H1 (cell line): ENCODE measurements around the gene CHMP4A. TPM values are rescaled to one million over a fixed set of nuclear protein-coding genes. Genes with fewer than 3 reads are reported as not detected.

Source experiments
- CTCF ChIA-PET: fragments of 300-600 bp; sonication (Branson Sonifier 250); formaldehyde crosslinking; loops from one replicate; lab custom pipeline; 2021; ENCODE audit not compliant: partially characterized antibody; lab: Charles Lee
- POLR2A ChIA-PET: fragments of 300-600 bp; sonication (Branson Sonifier 250); formaldehyde crosslinking; loops from one replicate; lab custom pipeline; 2021; ENCODE audit warnings: inconsistent platforms; ENCODE audit not compliant: partially characterized antibody; lab: Charles Lee
- DNase-seq, 2 experiments: peaks; one replicate each; pipeline versions ENCODE4 v3.0.0 to v3.0.0-alpha.2; 2010 to 2022; ENCODE audit warnings: low spot score in 2 of 2, low read depth in 1 of 2, mixed read lengths in 1 of 2
- FAIRE-seq: peaks from 2 replicates; lab custom pipeline; 2011; peaks lifted over from hg19 to GRCh38; lab: Jason Lieb, UNC
- H2AFZ ChIP-seq: 2 replicates; pipeline ENCODE4 v1.8.1; 2012; ENCODE audit warnings: low read length, inconsistent platforms
- H2AK5ac ChIP-seq: 2 replicates; pipeline ENCODE4 v1.6.1; 2013; ENCODE audit warnings: low read depth, low read length
- H2BK120ac ChIP-seq: replicated peaks from 2 replicates; pipeline ENCODE3; 2013; ENCODE audit warnings: low read depth, low read length, inconsistent platforms
- H2BK12ac ChIP-seq: 2 replicates; pipeline ENCODE4 v1.6.1; 2013; ENCODE audit warnings: low read depth, low read length
- H2BK15ac ChIP-seq: 2 replicates; pipeline ENCODE4 v1.6.1; 2013; ENCODE audit warnings: low read length
- H2BK20ac ChIP-seq: 2 replicates; pipeline ENCODE4 v1.6.1; 2013; ENCODE audit warnings: low read length
- H2BK5ac ChIP-seq: 2 replicates; pipeline ENCODE4 v1.6.1; 2013; ENCODE audit warnings: low read depth, low read length
- H3K14ac ChIP-seq: 2 replicates; pipeline ENCODE4 v1.6.1; 2013; ENCODE audit warnings: inconsistent platforms; ENCODE audit not compliant: insufficient read length
- H3K18ac ChIP-seq: 2 replicates; pipeline ENCODE4 v1.6.1; 2013; ENCODE audit warnings: low read length; ENCODE audit errors: extremely low read depth
- H3K23ac ChIP-seq: 2 replicates; pipeline ENCODE4 v1.6.1; 2013; ENCODE audit warnings: inconsistent platforms; ENCODE audit not compliant: insufficient read length
- H3K23me2 ChIP-seq: 2 replicates; pipeline ENCODE4 v1.6.1; 2013; ENCODE audit warnings: low read depth, low read length
- H3K27ac ChIP-seq: 2 replicates; pipeline ENCODE4 v1.6.1; 2011; ENCODE audit warnings: low read depth, low read length, inconsistent platforms
- H3K27me3 ChIP-seq, 4 experiments: replicated peaks in 1 of 4; 1 replicate in 1 of 4; 2 replicates in 3 of 4; pipeline versions ENCODE4 v1.6.1 to v1.8.1; 2011 to 2013; ENCODE audit warnings: low read length in 3 of 4, mild to moderate bottlenecking in 3 of 4, inconsistent platforms in 2 of 4, mixed read lengths in 2 of 4, moderate library complexity in 1 of 4; ENCODE audit not compliant: control insufficient read depth in 3 of 4, insufficient read depth in 3 of 4; ENCODE audit errors: extremely low read depth in 1 of 4
- H3K36me3 ChIP-seq, 4 experiments: 2 replicates each; pipeline versions ENCODE4 v1.6.1 to v1.8.1; 2011 to 2013; ENCODE audit warnings: mild to moderate bottlenecking in 4 of 4, low read length in 3 of 4, moderate library complexity in 2 of 4, control low read depth in 1 of 4, inconsistent platforms in 1 of 4; ENCODE audit not compliant: insufficient read depth in 4 of 4, control insufficient read depth in 2 of 4
- H3K4ac ChIP-seq: replicated peaks from 2 replicates; pipeline ENCODE3; 2013; ENCODE audit warnings: low read length, low read depth, mixed read lengths, inconsistent platforms; ENCODE audit not compliant: insufficient read length
- H3K4me1 ChIP-seq, 4 experiments: replicated peaks in 1 of 4; 1 replicate in 1 of 4; 2 replicates in 3 of 4; pipeline versions ENCODE4 v1.6.1 to v1.8.1; 2011 to 2013; ENCODE audit warnings: low read length in 3 of 4, inconsistent platforms in 2 of 4, mixed read lengths in 1 of 4; ENCODE audit not compliant: insufficient read depth in 4 of 4, control insufficient read depth in 3 of 4
- H3K4me2 ChIP-seq, 2 experiments: 2 replicates each; pipeline versions ENCODE4 v1.6.1 to v1.8.1; 2011 to 2013; ENCODE audit warnings: low read depth in 2 of 2, low read length in 2 of 2, control low read depth in 1 of 2, inconsistent platforms in 1 of 2, mild to moderate bottlenecking in 1 of 2; ENCODE audit not compliant: insufficient read depth in 1 of 2
- H3K4me3 ChIP-seq, 4 experiments: fragments of 200-600, 300-600 bp in 1 of 4; sonication (generic), shearing (Covaris generic), sonication (Bioruptor Twin) in 1 of 4; 2 replicates each; pipeline versions ENCODE4 v1.5.1 to v1.8.1; 2011 to 2016; ENCODE audit warnings: low read length in 4 of 4, low read depth in 3 of 4, control low read depth in 2 of 4, inconsistent platforms in 2 of 4, mild to moderate bottlenecking in 2 of 4, mixed read lengths in 1 of 4, moderate library complexity in 1 of 4; ENCODE audit not compliant: insufficient read depth in 2 of 4; ENCODE audit errors: extremely low read depth in 1 of 4
- H3K56ac ChIP-seq: replicated peaks from 2 replicates; pipeline ENCODE3; 2013; ENCODE audit warnings: low read depth, mild to moderate bottlenecking, mixed read lengths, low read length, inconsistent platforms; ENCODE audit not compliant: insufficient read length
- H3K79me1 ChIP-seq: 2 replicates; pipeline ENCODE4 v1.6.1; 2013; ENCODE audit warnings: low read depth, low read length, control low read depth
- H3K79me2 ChIP-seq, 2 experiments: 2 replicates each; pipeline versions ENCODE4 v1.6.1 to v1.8.1; 2012 to 2013; ENCODE audit warnings: low read length in 2 of 2, mild to moderate bottlenecking in 2 of 2, inconsistent platforms in 1 of 2; ENCODE audit not compliant: insufficient read depth in 2 of 2, control insufficient read depth in 1 of 2
- H3K9ac ChIP-seq, 4 experiments: replicated peaks in 1 of 4; 1 replicate in 1 of 4; 2 replicates in 3 of 4; pipeline versions ENCODE4 v1.6.1 to v1.8.1; 2011 to 2013; ENCODE audit warnings: low read depth in 3 of 4, low read length in 3 of 4, control low read depth in 2 of 4, mild to moderate bottlenecking in 2 of 4, moderate library complexity in 2 of 4, inconsistent platforms in 1 of 4; ENCODE audit errors: extremely low read depth in 1 of 4
- H3K9me3 ChIP-seq, 2 experiments: 2 replicates each; pipeline versions ENCODE4 v1.6.1 to v1.8.1; 2012 to 2013; ENCODE audit warnings: mild to moderate bottlenecking in 2 of 2, moderate library complexity in 2 of 2, control low read depth in 1 of 2, inconsistent platforms in 1 of 2, low read depth in 1 of 2, low read length in 1 of 2, mixed read lengths in 1 of 2; ENCODE audit not compliant: insufficient read depth in 2 of 2
- H4K20me1 ChIP-seq, 2 experiments: replicated peaks in 1 of 2; 2 replicates each; pipeline versions ENCODE3 to v1.8.1; 2011 to 2013; ENCODE audit warnings: inconsistent platforms in 2 of 2, low read length in 2 of 2, mild to moderate bottlenecking in 1 of 2; ENCODE audit not compliant: insufficient read depth in 2 of 2, control insufficient read depth in 1 of 2
- H4K5ac ChIP-seq: 2 replicates; pipeline ENCODE4 v1.6.1; 2013; ENCODE audit warnings: low read length, low read depth, mixed read lengths, inconsistent platforms; ENCODE audit not compliant: insufficient read length
- H4K8ac ChIP-seq: 2 replicates; pipeline ENCODE4 v1.8.0; 2013; ENCODE audit warnings: mild to moderate bottlenecking, moderate library complexity, low read length, inconsistent platforms; ENCODE audit not compliant: insufficient read depth; ENCODE audit errors: extremely low read depth
- H4K91ac ChIP-seq: replicated peaks from 2 replicates; pipeline ENCODE3; 2013; ENCODE audit warnings: low read length, mixed read lengths, inconsistent platforms; ENCODE audit not compliant: insufficient read length
- CBX8 ChIP-seq: fragments of 300-800, 300-1000 bp; sonication (generic); IDR thresholded peaks from 2 replicates; pipeline ENCODE4 v1.7.1; 2016; ENCODE audit warnings: low read depth, low read length, borderline replicate concordance
- EP300 ChIP-seq, 2 experiments: IDR thresholded peaks; 1 replicate in 1 of 2; 2 replicates in 1 of 2; pipeline ENCODE4 v1.6.1; 2011 to 2012; ENCODE audit warnings: low read depth in 2 of 2, low read length in 2 of 2, mild to moderate bottlenecking in 2 of 2, borderline replicate concordance in 1 of 2, inconsistent platforms in 1 of 2, moderate library complexity in 1 of 2
- KDM5A ChIP-seq: fragments of 200-600 bp; IDR thresholded peaks from 2 replicates; pipeline ENCODE4 v1.7.1; 2012; ENCODE audit warnings: mild to moderate bottlenecking, low read length, inconsistent platforms, mixed read lengths
- POLR2A ChIP-seq, 2 experiments: IDR thresholded peaks; 1 replicate in 1 of 2; 2 replicates in 1 of 2; pipeline ENCODE4 v1.6.1; 2011; ENCODE audit warnings: low read depth in 2 of 2, low read length in 2 of 2, mild to moderate bottlenecking in 2 of 2; ENCODE audit errors: control extremely low read depth in 1 of 2
- POU5F1 ChIP-seq: IDR thresholded peaks from 2 replicates; pipeline ENCODE4 v1.6.1; 2011; ENCODE audit warnings: low read depth, mild to moderate bottlenecking, low read length, moderate library complexity
- SIN3A ChIP-seq, 2 experiments: IDR thresholded peaks in 1 of 2; conservative IDR thresholded peaks in 1 of 2; 2 replicates each; pipeline ENCODE4 v1.6.1; 2011 to 2012; ENCODE audit warnings: low read length in 2 of 2, improper control_type of control experiment in 1 of 2, low read depth in 1 of 2, mild to moderate bottlenecking in 1 of 2
- SP1 ChIP-seq: IDR thresholded peaks from 2 replicates; pipeline ENCODE4 v1.6.1; 2011; ENCODE audit warnings: low read depth, low read length
- WGBS, 2 experiments: shearing (Covaris generic) in 1 of 2; methylation state at CpG; one replicate each; pipeline versions ENCODE4 v1.1.6 to v1.1.7; 2013 to 2015; ENCODE audit warnings: low lambda C conversion rate in 2 of 2, mixed read lengths in 2 of 2, inconsistent platforms in 1 of 2, low coverage in 1 of 2, missing lambda C conversion rate in 1 of 2; ENCODE audit not compliant: insufficient replicate concordance in 2 of 2, insufficient coverage in 1 of 2, insufficient read length in 1 of 2; ENCODE audit errors: extremely low coverage in 1 of 2, missing lambda C conversion rate in 1 of 2; 5-methylcytosine and 5-hydroxymethylcytosine counted together
- polyA plus RNA-seq, 7 experiments: library from polyadenylated mRNA; depleted of rRNA in 3 of 7; stranded (reverse) in 5 of 7; unstranded in 2 of 7; fragments of >200 nt in 5 of 7; fragments of 200-250 nt in 2 of 7; gene quantifications; 1 replicate in 5 of 7; 2 replicates in 1 of 7; 4 replicates in 1 of 7; pipeline versions ENCODE4 v1.2.1 to v1.2.3, GENCODE V29; 2011 to 2013; ENCODE audit warnings: missing spikeins in 2 of 7, mixed read lengths in 2 of 7
- total RNA-seq: library from RNA; stranded (reverse); fragmentation: NEBNext Ultra II Directional; extraction: Animal tissue kit (Norgen Biotek cat#: 25700); gene quantifications from 2 replicates; pipeline ENCODE4 v1.2.1, GENCODE V29; 2021

The CHMP4A gene
- total and polyA plus RNA-seq, 2 of the 8 experiments (the other 6 are each of a cell fraction or from before 2014, with no cell fraction given) = 32.9 to 37.6 TPM

- Histone ChIP-seq H3K36me3 (peaks cover 14 to 36% (median 32%) of the 10 kb centered on the region in 4 experiments), H2AFZ (no peak overlapping the region)
- CTCF ChIA-PET = interaction anchor here (0.9 to 1.1 kb wide), 4 partner anchors 16 to 125 kb away, joined by 3 to 4 read pairs (median 3); partner anchors contain the start of gene IRF9
- 92% methylated on average over 10 of the region's 12 CpGs; no CpG with 5 or more reads in 1 of the 2 experiments for WGBS, 2 experiments
- TF ChIP-seq CBX8 (no peak), EP300 (IDR thresholded peaks at IDR 0.05; ENCODE audit: borderline replicate concordance in 1 of 2, low read depth in 2 of 2, low read length in 2 of 2) (no peak), SIN3A (conservative IDR thresholded peaks at IDR 0.05 in 1 of 2, IDR thresholded peaks at IDR 0.05 in 1 of 2; ENCODE audit: low read depth in 1 of 2, low read length in 2 of 2) (no peak), KDM5A (no peak), POLR2A (IDR thresholded peaks at IDR 0.05; ENCODE audit: control extremely low read depth in 1 of 2, low read depth in 2 of 2, low read length in 2 of 2) (no peak; a peak in 1 of 3 replicates), SP1 (no peak), POU5F1 (no peak)
- TF ChIP-seq, all 59 proteins: peak for 0
- no peak overlapping the region for H4K8ac ChIP-seq
- H3K27ac ChIP-seq = no peak overlapping the region
- no peak overlapping the region for H4K5ac ChIP-seq
- POLR2A ChIA-PET = interaction anchor here (0.9 to 10.7 kb wide), 13 partner anchors 8 to 574 kb away, joined by 3 to 158 read pairs (median 5); partner anchors contain the start of genes IPO4, IRF9 and PSME2
- H3K23me2 ChIP-seq = peaks cover 2% of the 10 kb centered on the region; the same call in 1 of the 2 replicates
- no peaks in the 10 kb centered on the region for H3K27me3 ChIP-seq
- no peak overlapping the region for H4K91ac ChIP-seq
- no peak overlapping the region for H3K18ac ChIP-seq
- no peak for FAIRE-seq
- no peak overlapping the region for H3K4me3 ChIP-seq
- DNase-seq = no peak
- H3K9ac ChIP-seq = no peak overlapping the region
- H3K4me1 ChIP-seq = peaks cover 0 to 8% (median 6%) of the 10 kb centered on the region in 4 experiments; a peak in 4 of 7 replicates
- no peak overlapping the region for H3K4me2 ChIP-seq
- H3K4ac ChIP-seq = no peak overlapping the region
- peaks cover 2 to 15% of the 10 kb centered on the region in 2 experiments for H4K20me1 ChIP-seq
- H2BK120ac ChIP-seq = no peak overlapping the region
- H3K79me1 ChIP-seq = no peaks in the 10 kb centered on the region
- H2BK12ac ChIP-seq = no peak overlapping the region
- H3K23ac ChIP-seq = no peak overlapping the region
- H2AK5ac ChIP-seq = no peak overlapping the region
- no peaks in the 10 kb centered on the region for H3K9me3 ChIP-seq
- H3K79me2 ChIP-seq = no peaks in the 10 kb centered on the region
- H2BK15ac ChIP-seq = no peak overlapping the region
- no peak overlapping the region for H3K14ac ChIP-seq
- H3K56ac ChIP-seq = no peak overlapping the region
- H2BK20ac ChIP-seq = no peak overlapping the region
- no peak overlapping the region for H2BK5ac ChIP-seq
Measured at GRCh38 chr14:24177041-24177825, 36.1 kb downstream of the CHMP4A start.
